Neural cell (in vitro differentiated cells): ENCODE results near the gene IFI6. TPM values are rescaled to one million over a fixed set of nuclear protein-coding genes. Genes with fewer than 3 reads are reported as not detected.

Source experiments
- H2AFZ ChIP-seq: fragments of 200-600, 300-800 bp; sonication (generic), shearing (Covaris generic); 2 replicates; pipeline ENCODE4 v1.6.0; 2014; ENCODE audit warnings: low read depth, mild to moderate bottlenecking, antibody characterized with exemption, low read length, moderate library complexity
- H3F3A ChIP-seq: fragments of 200-600 bp; shearing (Covaris generic); 2 replicates; pipeline ENCODE4 v1.6.1; 2016; ENCODE audit warnings: mild to moderate bottlenecking, moderate library complexity, mixed read lengths, antibody characterized with exemption, low read length; ENCODE audit not compliant: insufficient read depth, poor library complexity, severe bottlenecking
- H3K27ac ChIP-seq: fragments of 200-600, 300-800 bp; sonication (generic), shearing (Covaris generic); 2 replicates; pipeline ENCODE4 v1.5.1; 2014; ENCODE audit warnings: mild to moderate bottlenecking, low read length, moderate library complexity
- H3K27me3 ChIP-seq: fragments of 300-800, 200-600 bp; sonication (generic), shearing (Covaris generic); 2 replicates; pipeline ENCODE4 v1.6.0; 2014; ENCODE audit warnings: mild to moderate bottlenecking, low read depth, low read length, moderate library complexity; ENCODE audit not compliant: insufficient read depth
- H3K36me3 ChIP-seq: fragments of 300-800, 200-600 bp; sonication (generic), shearing (Covaris generic); 2 replicates; pipeline ENCODE4 v1.5.1; 2014; ENCODE audit warnings: mild to moderate bottlenecking, antibody characterized with exemption, low read length, moderate library complexity; ENCODE audit not compliant: insufficient read depth
- H3K4me2 ChIP-seq: fragments of 300-800, 200-600 bp; sonication (generic), shearing (Covaris generic); 2 replicates; pipeline ENCODE4 v1.6.0; 2014; ENCODE audit warnings: mild to moderate bottlenecking, low read length
- H3K4me3 ChIP-seq: fragments of 300-800, 200-600 bp; sonication (generic), shearing (Covaris generic); 2 replicates; pipeline ENCODE4 v1.5.1; 2014; ENCODE audit warnings: mild to moderate bottlenecking, low read length, moderate library complexity
- H3K79me2 ChIP-seq: fragments of 200-600 bp; shearing (Covaris generic); replicated peaks from 2 replicates; pipeline ENCODE4 v1.6.0; 2014; ENCODE audit warnings: mild to moderate bottlenecking, low read length, moderate library complexity; ENCODE audit not compliant: insufficient read depth
- H3K9ac ChIP-seq: fragments of 300-800, 200-600 bp; sonication (generic), shearing (Covaris generic); 2 replicates; pipeline ENCODE4 v1.6.1; 2016; ENCODE audit warnings: mild to moderate bottlenecking, low read length, mixed read lengths
- H3K9me2 ChIP-seq: fragments of 200-600 bp; shearing (Covaris generic); 2 replicates; pipeline ENCODE4 v1.6.1; 2016; ENCODE audit warnings: mild to moderate bottlenecking, low read length, mixed read lengths; ENCODE audit not compliant: insufficient read depth
- H3K9me3 ChIP-seq: fragments of 200-600, 300-800 bp; sonication (generic), shearing (Covaris generic); 2 replicates; pipeline ENCODE4 v1.6.1; 2016; ENCODE audit warnings: mild to moderate bottlenecking, mixed run types, low read length, moderate library complexity, mixed read lengths
- H4K20me1 ChIP-seq: fragments of 200-600 bp; shearing (Covaris generic); 2 replicates; pipeline ENCODE4 v1.6.1; 2016; ENCODE audit warnings: mild to moderate bottlenecking, mixed run types; ENCODE audit not compliant: insufficient read depth
- CTCF ChIP-seq: fragments of 450-650 bp; IDR thresholded peaks from 2 replicates; pipeline ENCODE4 v1.5.1; 2014; ENCODE audit warnings: antibody characterized with exemption, mild to moderate bottlenecking, moderate library complexity; ENCODE audit not compliant: poor library complexity, severe bottlenecking
- EP300 ChIP-seq: fragments of 450-650 bp; conservative IDR thresholded peaks from 2 replicates; pipeline ENCODE4 v1.6.1; 2014; ENCODE audit warnings: antibody characterized with exemption, mild to moderate bottlenecking, moderate library complexity; ENCODE audit not compliant: poor library complexity, severe bottlenecking
- EZH2 ChIP-seq: fragments of 200-600, 300-800 bp; shearing (Covaris generic), sonication (generic); IDR thresholded peaks from 2 replicates; pipeline ENCODE4 v1.6.1; 2014; ENCODE audit warnings: antibody characterized with exemption, low read length, borderline replicate concordance, mild to moderate bottlenecking; ENCODE audit not compliant: insufficient read depth, poor library complexity, severe bottlenecking
- MXI1 ChIP-seq: fragments of 450-650 bp; conservative IDR thresholded peaks from 2 replicates; pipeline ENCODE4 v1.6.1; 2014; ENCODE audit warnings: antibody characterized with exemption, mild to moderate bottlenecking; ENCODE audit not compliant: poor library complexity, severe bottlenecking
- POLR2AphosphoS5 ChIP-seq: IDR thresholded peaks from 2 replicates; pipeline ENCODE4 v1.6.1; 2012
- RAD21 ChIP-seq: fragments of 450-650 bp; conservative IDR thresholded peaks from 2 replicates; pipeline ENCODE4 v1.6.1; 2014; ENCODE audit warnings: antibody characterized with exemption, mild to moderate bottlenecking, moderate library complexity
- REST ChIP-seq: IDR thresholded peaks from 2 replicates; pipeline ENCODE4 v1.6.1; 2012; ENCODE audit warnings: borderline replicate concordance
- SMC3 ChIP-seq: fragments of 450-650 bp; conservative IDR thresholded peaks from 2 replicates; pipeline ENCODE4 v1.6.1; 2014; ENCODE audit warnings: antibody characterized with exemption, mild to moderate bottlenecking, moderate library complexity; ENCODE audit not compliant: poor library complexity
- TAF1 ChIP-seq: IDR thresholded peaks from 2 replicates; pipeline ENCODE4 v1.6.1; 2012; ENCODE audit warnings: low read depth
- polyA plus RNA-seq: library from polyadenylated mRNA; depleted of rRNA; stranded (reverse); fragments of >200 nt; gene quantifications from 2 replicates; pipeline ENCODE4 v1.2.3, GENCODE V29; 2014

Gene IFI6
- polyA plus RNA-seq, 1 donor from 2014 or later = 0.35 TPM

DNA sequence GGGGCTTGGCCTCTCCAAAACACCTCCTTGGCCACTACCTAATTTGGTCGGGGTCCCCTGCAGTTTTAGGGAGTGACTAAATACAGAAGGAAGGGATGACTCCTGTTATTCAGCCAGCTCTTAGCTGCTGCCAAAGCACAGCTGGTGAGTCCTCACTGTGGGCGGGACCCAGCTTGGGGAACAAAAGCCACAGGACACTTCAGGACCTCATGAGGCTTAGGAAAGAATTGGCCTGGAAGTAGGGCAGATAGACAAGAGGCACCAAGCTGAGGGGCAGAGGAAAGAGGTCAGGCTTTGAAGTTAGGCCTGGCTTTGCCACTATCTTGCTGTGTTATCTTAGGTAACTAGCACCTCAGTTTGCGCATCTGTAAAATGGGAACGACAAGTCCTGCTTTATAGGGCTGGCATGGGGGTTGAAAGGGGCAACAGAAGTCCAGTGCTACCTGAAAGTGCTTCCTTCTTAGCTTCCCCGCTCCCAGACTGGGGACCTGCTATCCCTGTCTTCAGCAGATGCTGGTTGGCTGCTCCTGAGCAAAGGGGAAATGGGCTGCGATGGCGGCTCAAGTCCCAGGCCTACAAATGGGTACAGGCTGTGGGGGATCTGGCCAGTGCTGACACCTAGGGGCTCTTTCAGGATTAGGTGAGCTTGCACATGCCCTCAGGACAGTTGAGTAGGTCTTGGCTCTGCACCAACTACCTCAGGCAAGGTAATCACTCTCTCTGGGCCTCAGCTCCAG is 15.7 kb downstream of the IFI6 start:
- H3K4me2 ChIP-seq = no peak overlapping the region
- no peak overlapping the region for H3K27ac ChIP-seq
- H3F3A ChIP-seq = no peaks in the 10 kb centered on the region
- H3K9me3 ChIP-seq = no peaks in the 10 kb centered on the region
- H4K20me1 ChIP-seq = no peaks in the 10 kb centered on the region
- no peak overlapping the region for H3K4me3 ChIP-seq
- TF ChIP-seq RAD21 = no peak
- no peak for TF ChIP-seq REST
- TF ChIP-seq POLR2AphosphoS5 = no peak
- no peak for TF ChIP-seq SMC3
- no peak for TF ChIP-seq TAF1
- H3K79me2 ChIP-seq = no peaks in the 10 kb centered on the region
- H3K9ac ChIP-seq = no peak overlapping the region
- H3K27me3 ChIP-seq = peaks cover 17% of the 10 kb centered on the region
- no peaks in the 10 kb centered on the region for H3K36me3 ChIP-seq
- no peaks in the 10 kb centered on the region for H3K9me2 ChIP-seq
- H2AFZ ChIP-seq = no peak overlapping the region

DNA sequence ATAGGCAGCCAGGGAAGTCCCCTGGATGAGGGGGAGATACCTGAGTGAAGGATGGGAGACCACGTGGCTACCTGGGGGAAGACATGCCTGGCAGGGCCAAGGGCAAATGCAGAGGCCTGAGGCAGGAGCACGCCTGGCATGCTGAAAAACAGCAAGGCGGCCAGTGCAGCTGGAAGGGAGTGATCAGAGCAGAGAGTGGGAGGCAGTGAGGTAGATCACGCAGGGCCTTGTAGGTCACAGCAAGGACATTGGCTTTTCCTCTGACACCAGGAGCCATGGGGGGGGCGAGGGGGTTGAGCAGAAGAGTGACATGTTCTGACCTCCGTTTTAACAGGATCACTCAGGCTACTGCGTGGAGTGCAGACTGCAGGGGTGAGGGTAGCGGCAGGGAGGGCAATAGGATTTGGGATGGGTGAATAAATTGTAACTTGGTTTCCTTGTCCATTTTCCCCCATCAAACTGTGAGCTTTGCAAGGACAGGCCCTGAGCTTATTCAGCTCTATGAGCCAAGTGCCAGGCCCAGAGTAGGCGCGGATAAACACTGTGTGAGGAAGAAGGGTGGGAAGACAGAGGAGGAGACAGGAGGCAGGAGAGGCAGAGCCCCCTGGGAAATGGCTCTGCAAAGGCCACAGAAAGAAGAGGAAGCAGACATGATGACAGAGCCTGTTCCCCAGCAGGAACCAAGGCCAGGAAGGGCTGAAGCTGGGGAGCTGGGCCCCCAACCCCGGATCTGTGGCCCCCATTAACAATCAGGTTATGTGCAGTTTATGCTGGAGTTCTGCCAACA is 16.6 kb downstream of the IFI6 start:
- no peak for TF ChIP-seq MXI1
- no peak for TF ChIP-seq SMC3
- no peak for TF ChIP-seq TAF1
- TF ChIP-seq REST = no peak
- TF ChIP-seq RAD21 = no peak
- TF ChIP-seq CTCF = no peak
- TF ChIP-seq POLR2AphosphoS5 = no peak
- TF ChIP-seq EP300 = no peak
- TF ChIP-seq EZH2 = no peak
- no peaks in the 10 kb centered on the region for H3F3A ChIP-seq
- peaks cover 15% of the 10 kb centered on the region for H3K27me3 ChIP-seq
- no peaks in the 10 kb centered on the region for H3K79me2 ChIP-seq
- no peaks in the 10 kb centered on the region for H4K20me1 ChIP-seq
- no peak overlapping the region for H3K27ac ChIP-seq
- H3K36me3 ChIP-seq = no peaks in the 10 kb centered on the region
- H3K4me2 ChIP-seq = no peak overlapping the region
- H3K9ac ChIP-seq = no peak overlapping the region
- no peaks in the 10 kb centered on the region for H3K9me3 ChIP-seq
- no peaks in the 10 kb centered on the region for H3K9me2 ChIP-seq
- no peak overlapping the region for H3K4me3 ChIP-seq
- H2AFZ ChIP-seq = no peak overlapping the region
